H9 (cell line): Measurements from ENCODE around the gene ZNRF3. TPM values are rescaled to one million over a fixed set of nuclear protein-coding genes. Genes with fewer than 3 reads are reported as not detected.

Experiments used
- DNase-seq: peaks from one replicate; pipeline ENCODE4 v3.0.0-alpha.2; 2017
- H2AFZ ChIP-seq: one replicate; pipeline ENCODE4 v1.6.1; 2013; ENCODE audit warnings: mild to moderate bottlenecking, low read length, control low read depth, moderate library complexity
- H2AK5ac ChIP-seq: 2 replicates; pipeline ENCODE4 v1.6.1; 2013; ENCODE audit warnings: low read length, control low read depth, mixed read lengths; ENCODE audit not compliant: insufficient read length
- H2BK120ac ChIP-seq: one replicate; pipeline ENCODE4 v1.6.1; 2013; ENCODE audit warnings: low read depth, mild to moderate bottlenecking, low read length, control low read depth, inconsistent platforms; ENCODE audit not compliant: poor library complexity, severe bottlenecking
- H2BK12ac ChIP-seq: 2 replicates; pipeline ENCODE4 v1.6.1; 2013; ENCODE audit warnings: low read length, control low read depth, mixed read lengths, low read depth; ENCODE audit not compliant: insufficient read length
- H2BK15ac ChIP-seq: 2 replicates; pipeline ENCODE4 v1.6.1; 2013; ENCODE audit warnings: low read depth, low read length, control low read depth
- H2BK20ac ChIP-seq: one replicate; pipeline ENCODE4 v1.6.1; 2013; ENCODE audit warnings: low read depth, mild to moderate bottlenecking, low read length, control low read depth, inconsistent platforms; ENCODE audit not compliant: poor library complexity, severe bottlenecking
- H2BK5ac ChIP-seq: 2 replicates; pipeline ENCODE4 v1.6.1; 2013; ENCODE audit warnings: low read length, control low read depth, mixed read lengths; ENCODE audit not compliant: insufficient read length
- H3K14ac ChIP-seq: 2 replicates; pipeline ENCODE4 v1.6.1; 2013; ENCODE audit warnings: low read length, control low read depth; ENCODE audit not compliant: insufficient read depth
- H3K18ac ChIP-seq: 2 replicates; pipeline ENCODE4 v1.6.1; 2013; ENCODE audit warnings: low read depth, mild to moderate bottlenecking, mixed read lengths, low read length, control low read depth; ENCODE audit not compliant: insufficient read length
- H3K23ac ChIP-seq: 2 replicates; pipeline ENCODE4 v1.6.1; 2013; ENCODE audit warnings: low read length, control low read depth, mixed read lengths, low read depth; ENCODE audit not compliant: insufficient read length
- H3K23me2 ChIP-seq: 2 replicates; pipeline ENCODE4 v1.6.1; 2013; ENCODE audit warnings: low read depth, mild to moderate bottlenecking, mixed read lengths, low read length, control low read depth; ENCODE audit not compliant: insufficient read length, poor library complexity, severe bottlenecking
- H3K27ac ChIP-seq: 2 replicates; pipeline ENCODE4 v1.5.1; 2013; ENCODE audit warnings: low read length, control low read depth, mixed read lengths, low read depth; ENCODE audit not compliant: insufficient read length
- H3K27me3 ChIP-seq: 2 replicates; pipeline ENCODE4 v1.6.1; 2013; ENCODE audit warnings: low read length, control low read depth, inconsistent platforms; ENCODE audit not compliant: insufficient read depth
- H3K4ac ChIP-seq: 2 replicates; pipeline ENCODE4 v1.6.1; 2013; ENCODE audit warnings: low read depth, mild to moderate bottlenecking, control low read depth, inconsistent platforms, low read length, moderate library complexity
- H3K4me1 ChIP-seq: 2 replicates; pipeline ENCODE4 v1.6.1; 2013; ENCODE audit warnings: low read length, control low read depth, inconsistent platforms; ENCODE audit not compliant: insufficient read depth
- H3K4me2 ChIP-seq: 2 replicates; pipeline ENCODE4 v1.6.1; 2013; ENCODE audit warnings: low read length, control low read depth, mixed read lengths; ENCODE audit not compliant: insufficient read length, insufficient read depth
- H3K56ac ChIP-seq: 2 replicates; pipeline ENCODE4 v1.6.1; 2013; ENCODE audit warnings: low read depth, mild to moderate bottlenecking, mixed read lengths, low read length, control low read depth; ENCODE audit not compliant: insufficient read length
- H3K79me1 ChIP-seq: 2 replicates; pipeline ENCODE4 v1.6.1; 2013; ENCODE audit warnings: low read depth, mild to moderate bottlenecking, moderate library complexity, low read length, control low read depth, inconsistent platforms; ENCODE audit not compliant: insufficient read depth, poor library complexity, severe bottlenecking
- H3K79me2 ChIP-seq: 2 replicates; pipeline ENCODE4 v1.6.1; 2013; ENCODE audit warnings: low read length, control low read depth, inconsistent platforms; ENCODE audit not compliant: insufficient read depth
- H3K9ac ChIP-seq: 2 replicates; pipeline ENCODE4 v1.6.1; 2013; ENCODE audit warnings: low read length, control low read depth, mixed read lengths; ENCODE audit not compliant: insufficient read length; ENCODE audit errors: extremely low read depth
- H3K9me3 ChIP-seq: one replicate; pipeline ENCODE4 v1.6.1; 2013; ENCODE audit warnings: low read depth, low read length, inconsistent platforms; ENCODE audit not compliant: control insufficient read depth
- H3T11ph ChIP-seq: one replicate; pipeline ENCODE4 v1.6.1; 2013; ENCODE audit warnings: mild to moderate bottlenecking, low read length, control low read depth, inconsistent platforms
- H4K20me1 ChIP-seq: one replicate; pipeline ENCODE4 v1.6.1; 2013; ENCODE audit not compliant: control insufficient read depth, insufficient read length, insufficient read depth
- H4K5ac ChIP-seq: 2 replicates; pipeline ENCODE4 v1.6.1; 2013; ENCODE audit warnings: low read depth, mild to moderate bottlenecking, mixed read lengths, low read length, control low read depth; ENCODE audit not compliant: insufficient read length
- H4K8ac ChIP-seq: replicated peaks from 2 replicates; pipeline ENCODE4 v1.6.1; 2013; ENCODE audit warnings: low read length, control low read depth, mixed read lengths, low read depth; ENCODE audit not compliant: insufficient read length
- H4K91ac ChIP-seq: 2 replicates; pipeline ENCODE4 v1.6.1; 2013; ENCODE audit warnings: low read depth, mild to moderate bottlenecking, moderate library complexity, mixed read lengths, low read length, control low read depth; ENCODE audit not compliant: insufficient read length
- H3K27ac Mint-ChIP-seq, 3 experiments: 2 replicates in 2 of 3; 3 replicates in 1 of 3; pipeline ENCODE4 v1.8.0; 2020 to 2021; ENCODE audit warnings: mixed read lengths in 3 of 3, mild to moderate bottlenecking in 1 of 3, moderate library complexity in 1 of 3
- H3K27me3 Mint-ChIP-seq: 2 replicates; pipeline ENCODE4 v1.8.0; 2021; ENCODE audit warnings: low read depth, mild to moderate bottlenecking, moderate library complexity, mixed read lengths
- H3K36me3 Mint-ChIP-seq, 3 experiments: 2 replicates in 2 of 3; 3 replicates in 1 of 3; pipeline ENCODE4 v1.8.0; 2020 to 2021; ENCODE audit warnings: low read depth in 3 of 3, mixed read lengths in 3 of 3; ENCODE audit not compliant: insufficient read depth in 1 of 3
- H3K4me1 Mint-ChIP-seq, 2 experiments: 2 replicates each; pipeline ENCODE4 v1.8.0; 2020; ENCODE audit warnings: mixed read lengths in 2 of 2
- H3K4me3 Mint-ChIP-seq, 2 experiments: 2 replicates in 1 of 2; 3 replicates in 1 of 2; pipeline ENCODE4 v1.8.0; 2020 to 2021; ENCODE audit warnings: mild to moderate bottlenecking in 2 of 2, mixed read lengths in 2 of 2, moderate library complexity in 1 of 2
- H3K9me3 Mint-ChIP-seq, 2 experiments: 2 replicates in 1 of 2; 3 replicates in 1 of 2; pipeline ENCODE4 v1.8.0; 2020; ENCODE audit warnings: mild to moderate bottlenecking in 2 of 2, mixed read lengths in 2 of 2, moderate library complexity in 1 of 2
- WGBS: extraction: QIAGEN DNeasy Blood & Tissue Kit; methylation state at CpG from one replicate; pipeline ENCODE4 v1.1.7; 2013; ENCODE audit warnings: missing lambda C conversion rate, low lambda C conversion rate, mixed read lengths; ENCODE audit not compliant: insufficient read length; ENCODE audit errors: extremely low coverage; 5-methylcytosine and 5-hydroxymethylcytosine counted together
- total RNA-seq: library from RNA; stranded (reverse); gene quantifications from 2 replicates; pipeline ENCODE4 v1.2.1, GENCODE V29; 2021
- TF ChIP-seq, protein P1 (sequence below): fragments of 200-600 bp; sonication (generic); conservative IDR thresholded peaks from 3 replicates; pipeline ENCODE4 v1.8.0; 2021; ENCODE audit warnings: antibody characterized with exemption, mild to moderate bottlenecking

Gene ZNRF3
- total RNA-seq, 1 experiment from 2014 or later: 20.6 TPM

DNA sequence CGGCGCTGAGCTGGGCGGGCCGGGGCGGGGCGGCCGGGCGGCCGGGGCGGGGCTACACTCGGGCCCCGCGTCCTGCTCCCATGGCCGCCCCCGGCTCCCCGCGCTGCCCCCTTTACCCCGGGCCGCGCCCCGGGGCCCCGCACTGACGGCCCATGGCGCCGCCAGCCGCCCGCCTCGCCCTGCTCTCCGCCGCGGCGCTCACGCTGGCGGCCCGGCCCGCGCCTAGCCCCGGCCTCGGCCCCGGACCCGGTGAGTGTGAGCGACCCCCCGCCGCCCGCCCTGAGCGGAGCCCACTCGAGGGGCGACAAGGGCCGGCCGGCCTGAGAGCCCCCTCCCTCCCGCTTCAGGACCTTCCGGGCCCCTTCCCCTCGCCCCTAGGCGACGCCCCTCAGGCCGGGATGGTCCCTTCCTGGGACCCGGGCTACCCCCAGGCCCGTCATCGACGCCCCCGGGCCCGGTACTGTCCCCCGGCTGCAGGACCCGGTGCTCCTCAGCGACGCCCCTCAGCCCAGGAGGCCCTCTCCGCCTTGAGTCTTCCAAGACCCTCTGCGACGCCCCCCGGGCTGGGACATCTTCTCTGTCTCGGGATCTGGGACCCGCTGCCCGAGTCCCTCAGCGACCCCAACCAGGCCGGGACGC, 189.7 kb downstream of the ZNRF3 start, which contains the start of gene KREMEN1:
KREMEN1 (plus strand) TSS at position 57 of the 639 bp plus-strand sequence; CDS start at position 153, 96 bp downstream.
- H3K9me3 ChIP-seq: no peaks in the 10 kb centered on the region
- H2BK12ac ChIP-seq: no peak within 1 kb of the TSS
- H3K36me3 Mint-ChIP-seq: no peaks in the 10 kb centered on the region
- H2AFZ ChIP-seq: peak within 1 kb of the TSS; percentile 88
- no peak within 1 kb of the TSS for H4K8ac ChIP-seq
- no peaks in the 10 kb centered on the region; a peak in 1 of 5 replicates for H3K9me3 Mint-ChIP-seq
- H3K79me2 ChIP-seq: no peaks in the 10 kb centered on the region
- peaks cover 19% of the 10 kb centered on the region for H3K23me2 ChIP-seq
- H2BK15ac ChIP-seq: no peak within 1 kb of the TSS
- H2AK5ac ChIP-seq: no peak within 1 kb of the TSS
- H3K27me3 ChIP-seq: peaks cover 18% of the 10 kb centered on the region; the same call in 1 of the 2 replicates
- H3K4me1 ChIP-seq: peaks cover 3% of the 10 kb centered on the region; the same call in 1 of the 2 replicates
- H2BK20ac ChIP-seq: no peak within 1 kb of the TSS
- no peak within 1 kb of the TSS for H3K27ac Mint-ChIP-seq
- peak within 1 kb of the TSS; percentile 65 to 80 for H3K4me3 Mint-ChIP-seq
- no peak within 1 kb of the TSS for H3K9ac ChIP-seq
- no peak within 1 kb of the TSS for H3K27ac ChIP-seq
- H4K5ac ChIP-seq: no peak within 1 kb of the TSS
- H3K23ac ChIP-seq: no peak within 1 kb of the TSS
- H2BK5ac ChIP-seq: no peak within 1 kb of the TSS
- H2BK120ac ChIP-seq: no peak within 1 kb of the TSS
- H3T11ph ChIP-seq: no peak within 1 kb of the TSS
- no peaks in the 10 kb centered on the region for H4K20me1 ChIP-seq
- no peak within 1 kb of the TSS for H3K56ac ChIP-seq
- no peak within 1 kb of the TSS; the same call in 1 of the 2 replicates for H3K14ac ChIP-seq
- no peak within 1 kb of the TSS for H4K91ac ChIP-seq
- no CpG with 5 or more reads among the region's 76 CpGs for WGBS
- H3K18ac ChIP-seq: no peak within 1 kb of the TSS
- no peaks in the 10 kb centered on the region for H3K79me1 ChIP-seq
- peaks cover 21 to 23% of the 10 kb centered on the region in 2 experiments for H3K4me1 Mint-ChIP-seq
- no peak within 1 kb of the TSS for H3K4ac ChIP-seq
- H3K27me3 Mint-ChIP-seq: peaks cover 66% of the 10 kb centered on the region
- TF ChIP-seq, protein P1, sequence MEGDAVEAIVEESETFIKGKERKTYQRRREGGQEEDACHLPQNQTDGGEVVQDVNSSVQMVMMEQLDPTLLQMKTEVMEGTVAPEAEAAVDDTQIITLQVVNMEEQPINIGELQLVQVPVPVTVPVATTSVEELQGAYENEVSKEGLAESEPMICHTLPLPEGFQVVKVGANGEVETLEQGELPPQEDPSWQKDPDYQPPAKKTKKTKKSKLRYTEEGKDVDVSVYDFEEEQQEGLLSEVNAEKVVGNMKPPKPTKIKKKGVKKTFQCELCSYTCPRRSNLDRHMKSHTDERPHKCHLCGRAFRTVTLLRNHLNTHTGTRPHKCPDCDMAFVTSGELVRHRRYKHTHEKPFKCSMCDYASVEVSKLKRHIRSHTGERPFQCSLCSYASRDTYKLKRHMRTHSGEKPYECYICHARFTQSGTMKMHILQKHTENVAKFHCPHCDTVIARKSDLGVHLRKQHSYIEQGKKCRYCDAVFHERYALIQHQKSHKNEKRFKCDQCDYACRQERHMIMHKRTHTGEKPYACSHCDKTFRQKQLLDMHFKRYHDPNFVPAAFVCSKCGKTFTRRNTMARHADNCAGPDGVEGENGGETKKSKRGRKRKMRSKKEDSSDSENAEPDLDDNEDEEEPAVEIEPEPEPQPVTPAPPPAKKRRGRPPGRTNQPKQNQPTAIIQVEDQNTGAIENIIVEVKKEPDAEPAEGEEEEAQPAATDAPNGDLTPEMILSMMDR: no peak
- DNase-seq: no peak
- peak within 1 kb of the TSS; percentile 64 for H3K4me2 ChIP-seq
